SK-N-SH treated with all-trans-retinoic acid at 6 μM for 48 hours (cell line): ENCODE results near the gene COPS8.

Source experiments
- GLIS3 ChIP-seq: fragments of 250-450 bp; sonication (Bioruptor Pico); IDR thresholded peaks from 2 replicates; pipeline ENCODE4 v1.5.0; 2020; ENCODE audit warnings: mild to moderate bottlenecking, moderate library complexity
- SNAI2 ChIP-seq: fragments of 250-450 bp; sonication (Bioruptor Pico); IDR thresholded peaks from 2 replicates; pipeline ENCODE4 v1.5.0; 2020; ENCODE audit warnings: mild to moderate bottlenecking, moderate library complexity

DNA sequence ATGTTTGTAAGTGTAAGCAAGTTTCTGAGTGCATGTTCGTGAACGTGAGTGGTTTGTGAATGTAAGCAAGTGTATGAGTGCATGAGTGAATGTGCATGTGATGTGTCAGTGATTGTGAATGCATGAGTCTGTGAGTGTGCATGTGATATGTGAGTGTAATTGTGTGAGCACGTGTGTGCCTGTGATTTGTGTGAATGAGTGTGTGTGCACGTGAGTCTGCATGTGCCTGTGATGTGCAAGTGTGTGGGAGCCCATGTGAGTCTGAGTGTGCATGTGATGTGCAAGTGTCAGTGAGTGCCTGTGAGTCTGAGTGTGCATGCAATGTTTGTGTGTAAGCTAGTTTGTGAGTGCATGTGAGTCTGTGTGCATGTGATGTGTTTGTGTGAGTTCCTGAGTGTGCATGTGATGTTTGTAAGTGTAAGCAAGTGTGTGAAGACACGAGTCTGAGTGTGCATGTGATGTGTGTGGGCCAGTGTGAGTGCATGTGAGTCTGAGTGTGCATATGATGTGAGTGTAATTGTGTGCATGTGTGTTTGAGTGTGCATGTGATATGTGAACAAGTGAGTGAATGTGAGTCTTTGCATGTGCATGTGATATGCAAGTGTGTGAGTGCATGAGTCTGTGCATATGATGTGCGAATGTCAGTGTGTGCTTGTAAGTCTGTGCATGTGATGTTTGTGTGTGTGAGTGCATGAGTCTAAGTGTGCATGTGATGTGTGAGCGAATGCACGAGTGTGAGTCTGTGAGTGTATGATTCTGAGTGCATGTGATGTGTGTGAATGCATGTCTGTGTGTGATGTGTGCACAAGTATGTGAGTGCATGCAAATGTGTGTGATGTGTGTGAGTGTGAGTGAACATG, 45.1 kb downstream of the COPS8 start:
- TF ChIP-seq SNAI2 (no peak), GLIS3 (CRISPR knock-in tag) (no peak)
